ENCODE results near the gene STMND1. TPM values are rescaled to one million over a fixed set of nuclear protein-coding genes. Genes with fewer than 3 reads are reported as not detected.

STMND1 gene
- total and polyA plus RNA-seq, 4 donors, result 0.05 TPM; not detected in 3

- Histone ChIP-seq H3K4me3 (ENCODE audit: low read depth in 1 of 3, low read length in 3 of 3) (no peak overlapping the region), H3K36me3 (ENCODE audit: control insufficient read depth in 4 of 4, insufficient read depth in 3 of 4, low read depth in 1 of 4, low read length in 3 of 4) (no peaks in the 10 kb centered on the region), H3K27ac (ENCODE audit: low read depth in 1 of 2, low read length in 2 of 2) (no peak overlapping the region), H3K27me3 (ENCODE audit: control insufficient read depth in 4 of 4, insufficient read depth in 4 of 4, low read length in 3 of 4) (no peaks in the 10 kb centered on the region), H3K9ac (ENCODE audit: low read depth in 1 of 2, low read length in 2 of 2) (no peak overlapping the region), H3K4me1 (ENCODE audit: control insufficient read depth in 4 of 4, insufficient read depth in 4 of 4, low read length in 3 of 4) (peaks cover 0 to 29% (median 14%) of the 10 kb centered on the region in 4 donors), H3K9me3 (ENCODE audit: control insufficient read depth in 4 of 4, low read length in 3 of 4) (no peaks in the 10 kb centered on the region)
- WGBS, result 74% methylated on average over 4 of the region's 4 CpGs
- no peak for DNase-seq (ENCODE audit: low spot score)
- TF ChIP-seq YY1 (IDR thresholded peaks at IDR 0.05), result no peak
- no peak for TF ChIP-seq HNF4G (IDR thresholded peaks at IDR 0.05)
- no peak for TF ChIP-seq RAD21 (IDR thresholded peaks at IDR 0.05)
- TF ChIP-seq EGR1 (IDR thresholded peaks at IDR 0.05; ENCODE audit: low read depth in 2 of 2), result no peak
Observed at GRCh38 chr6:17098538-17098937, 3.3 kb upstream of the STMND1 start.

GRCh38 chr6:17099401-17100059 is 2.3 kb upstream of the STMND1 start:
- H3K9me3 ChIP-seq (ENCODE audit: control insufficient read depth in 4 of 4, low read length in 3 of 4), result no peaks in the 10 kb centered on the region
- no peaks in the 10 kb centered on the region for H3K27me3 ChIP-seq (ENCODE audit: control insufficient read depth in 4 of 4, insufficient read depth in 4 of 4, low read length in 3 of 4)
- H3K27ac ChIP-seq (ENCODE audit: low read depth in 1 of 2, low read length in 2 of 2), result peak overlapping the region in 1 of 2 donors; percentile 34
- no peaks in the 10 kb centered on the region for H3K36me3 ChIP-seq (ENCODE audit: control insufficient read depth in 4 of 4, insufficient read depth in 3 of 4, low read depth in 1 of 4, low read length in 3 of 4)
- peaks cover 0 to 29% (median 14%) of the 10 kb centered on the region in 4 donors for H3K4me1 ChIP-seq (ENCODE audit: control insufficient read depth in 4 of 4, insufficient read depth in 4 of 4, low read length in 3 of 4)
- no peak overlapping the region for H3K9ac ChIP-seq (ENCODE audit: low read depth in 1 of 2, low read length in 2 of 2)
- H3K4me3 ChIP-seq (ENCODE audit: low read depth in 1 of 3, low read length in 3 of 3), result no peak overlapping the region
- TF ChIP-seq MAX (IDR thresholded peaks at IDR 0.05), result no peak
- peak; percentile 31 for TF ChIP-seq YY1 (IDR thresholded peaks at IDR 0.05)
- TF ChIP-seq, protein P1, sequence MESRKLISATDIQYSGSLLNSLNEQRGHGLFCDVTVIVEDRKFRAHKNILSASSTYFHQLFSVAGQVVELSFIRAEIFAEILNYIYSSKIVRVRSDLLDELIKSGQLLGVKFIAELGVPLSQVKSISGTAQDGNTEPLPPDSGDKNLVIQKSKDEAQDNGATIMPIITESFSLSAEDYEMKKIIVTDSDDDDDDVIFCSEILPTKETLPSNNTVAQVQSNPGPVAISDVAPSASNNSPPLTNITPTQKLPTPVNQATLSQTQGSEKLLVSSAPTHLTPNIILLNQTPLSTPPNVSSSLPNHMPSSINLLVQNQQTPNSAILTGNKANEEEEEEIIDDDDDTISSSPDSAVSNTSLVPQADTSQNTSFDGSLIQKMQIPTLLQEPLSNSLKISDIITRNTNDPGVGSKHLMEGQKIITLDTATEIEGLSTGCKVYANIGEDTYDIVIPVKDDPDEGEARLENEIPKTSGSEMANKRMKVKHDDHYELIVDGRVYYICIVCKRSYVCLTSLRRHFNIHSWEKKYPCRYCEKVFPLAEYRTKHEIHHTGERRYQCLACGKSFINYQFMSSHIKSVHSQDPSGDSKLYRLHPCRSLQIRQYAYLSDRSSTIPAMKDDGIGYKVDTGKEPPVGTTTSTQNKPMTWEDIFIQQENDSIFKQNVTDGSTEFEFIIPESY (IDR thresholded peaks at IDR 0.05), result no peak
- TF ChIP-seq FOXA2 (IDR thresholded peaks at IDR 0.05), result no peak
- TF ChIP-seq SP1 (IDR thresholded peaks at IDR 0.05), result peak; percentile 39
- TF ChIP-seq REST (IDR thresholded peaks at IDR 0.05), result no peak
- TF ChIP-seq EGR1 (IDR thresholded peaks at IDR 0.05; ENCODE audit: low read depth in 2 of 2), result no peak
- no peak for TF ChIP-seq RAD21 (IDR thresholded peaks at IDR 0.05)
- TF ChIP-seq JUND (IDR thresholded peaks at IDR 0.05), result no peak
- TF ChIP-seq RXRA (IDR thresholded peaks at IDR 0.05), result peak; percentile 74 to 81
- TF ChIP-seq FOXA1 (IDR thresholded peaks at IDR 0.05), result no peak
- TF ChIP-seq TAF1 (conservative IDR thresholded peaks at IDR 0.05), result no peak
- peak; percentile 54 for TF ChIP-seq NR2F2 (IDR thresholded peaks at IDR 0.05)
- TF ChIP-seq, protein P2, sequence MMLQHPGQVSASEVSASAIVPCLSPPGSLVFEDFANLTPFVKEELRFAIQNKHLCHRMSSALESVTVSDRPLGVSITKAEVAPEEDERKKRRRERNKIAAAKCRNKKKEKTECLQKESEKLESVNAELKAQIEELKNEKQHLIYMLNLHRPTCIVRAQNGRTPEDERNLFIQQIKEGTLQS (IDR thresholded peaks at IDR 0.05), result no peak
- TF ChIP-seq HNF4G (IDR thresholded peaks at IDR 0.05), result no peak
- peak; percentile 37 to 48 for TF ChIP-seq HNF4A (conservative IDR thresholded peaks at IDR 0.05)
- TF ChIP-seq, protein P3, sequence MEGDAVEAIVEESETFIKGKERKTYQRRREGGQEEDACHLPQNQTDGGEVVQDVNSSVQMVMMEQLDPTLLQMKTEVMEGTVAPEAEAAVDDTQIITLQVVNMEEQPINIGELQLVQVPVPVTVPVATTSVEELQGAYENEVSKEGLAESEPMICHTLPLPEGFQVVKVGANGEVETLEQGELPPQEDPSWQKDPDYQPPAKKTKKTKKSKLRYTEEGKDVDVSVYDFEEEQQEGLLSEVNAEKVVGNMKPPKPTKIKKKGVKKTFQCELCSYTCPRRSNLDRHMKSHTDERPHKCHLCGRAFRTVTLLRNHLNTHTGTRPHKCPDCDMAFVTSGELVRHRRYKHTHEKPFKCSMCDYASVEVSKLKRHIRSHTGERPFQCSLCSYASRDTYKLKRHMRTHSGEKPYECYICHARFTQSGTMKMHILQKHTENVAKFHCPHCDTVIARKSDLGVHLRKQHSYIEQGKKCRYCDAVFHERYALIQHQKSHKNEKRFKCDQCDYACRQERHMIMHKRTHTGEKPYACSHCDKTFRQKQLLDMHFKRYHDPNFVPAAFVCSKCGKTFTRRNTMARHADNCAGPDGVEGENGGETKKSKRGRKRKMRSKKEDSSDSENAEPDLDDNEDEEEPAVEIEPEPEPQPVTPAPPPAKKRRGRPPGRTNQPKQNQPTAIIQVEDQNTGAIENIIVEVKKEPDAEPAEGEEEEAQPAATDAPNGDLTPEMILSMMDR (IDR thresholded peaks at IDR 0.05; ENCODE audit: low read depth, low read length, missing input control), result no peak
- TF ChIP-seq GABPA (IDR thresholded peaks at IDR 0.05 in 1 of 2, conservative IDR thresholded peaks at IDR 0.05 in 1 of 2), result no peak
- DNase-seq (ENCODE audit: low spot score), result no peak
- 36% methylated on average over 5 of the region's 5 CpGs for WGBS
